Stimulated activated naive CD4-positive, alpha-beta T cell (primary cell): ENCODE measurements around the gene ADM.

Source experiments
- DNase-seq, 6 experiments: peaks; one replicate each; lab custom pipeline; 2025; lab: John Stamatoyannopoulos, UW

Gene ADM

DNA sequence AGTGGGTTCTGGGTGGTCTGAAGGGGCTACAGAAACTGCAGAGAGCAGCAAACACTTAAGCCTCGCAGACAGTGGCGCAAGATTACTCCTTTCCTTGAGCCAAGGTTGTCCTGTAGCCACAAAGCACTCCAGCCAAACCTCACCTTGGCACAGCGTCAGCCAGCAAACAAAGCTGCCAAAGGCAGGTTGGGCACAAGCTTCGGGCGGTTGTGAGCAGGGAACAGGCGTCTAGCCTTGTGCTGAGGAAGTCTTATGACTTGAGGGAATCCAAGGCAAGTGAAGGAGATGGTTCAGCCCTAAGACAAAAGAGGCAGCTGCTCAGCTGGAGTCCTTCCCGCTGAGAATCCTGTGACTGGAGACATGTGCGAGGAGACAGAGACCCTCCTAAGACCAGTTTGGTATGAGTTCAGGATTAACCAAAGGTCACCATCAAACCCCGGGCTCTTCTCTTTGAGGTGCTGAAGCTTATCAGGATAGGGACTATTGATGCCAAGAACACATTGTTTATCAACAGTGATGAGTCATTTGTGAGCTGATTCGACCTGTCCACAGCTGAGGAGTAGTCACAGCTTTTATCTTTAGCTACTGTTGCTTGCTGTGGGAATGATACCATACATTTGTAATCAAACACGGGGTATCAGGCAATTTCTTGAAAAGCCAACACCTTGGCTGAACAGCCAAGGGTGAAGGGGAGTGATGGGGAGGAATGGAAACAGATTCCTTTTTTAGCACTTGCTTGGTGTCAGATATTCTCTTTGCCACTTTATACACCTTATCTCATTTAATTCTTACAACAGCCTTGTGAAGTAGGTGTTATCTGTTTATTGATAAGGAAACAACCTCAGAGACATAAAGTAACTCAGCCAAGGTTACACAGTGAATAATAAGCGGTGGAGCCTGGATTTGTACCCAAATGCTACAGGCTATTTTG lies 4.6 kb downstream of the ADM start:
- DNase-seq, result no peak

DNA sequence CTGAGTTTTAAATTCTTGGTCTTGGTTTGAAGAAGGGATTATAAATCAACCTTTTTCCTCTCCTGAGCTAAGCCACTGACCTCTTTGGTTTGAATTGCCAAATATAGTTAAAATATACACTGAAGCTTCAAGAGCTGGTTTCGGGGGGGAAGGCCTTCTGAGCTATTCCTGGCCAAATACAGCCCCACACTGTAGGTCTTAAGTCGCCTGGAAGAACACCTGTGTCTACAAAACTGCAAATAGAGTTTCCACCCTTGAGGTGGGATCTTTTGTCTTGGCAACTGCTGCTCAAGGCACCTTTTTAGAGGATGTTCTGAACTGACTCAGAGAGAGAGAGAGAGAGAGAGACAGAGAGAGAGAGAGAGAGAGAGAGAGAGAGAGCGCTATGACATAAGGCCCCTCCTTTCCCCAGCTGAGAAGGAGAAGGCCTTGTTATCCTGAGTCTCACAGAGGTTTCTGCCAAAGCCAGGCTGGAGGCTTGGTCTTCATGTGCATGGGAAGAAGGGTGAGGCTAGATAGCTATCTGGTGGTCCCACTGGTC lies 5.5 kb downstream of the ADM start:
- DNase-seq, result no peak

DNA sequence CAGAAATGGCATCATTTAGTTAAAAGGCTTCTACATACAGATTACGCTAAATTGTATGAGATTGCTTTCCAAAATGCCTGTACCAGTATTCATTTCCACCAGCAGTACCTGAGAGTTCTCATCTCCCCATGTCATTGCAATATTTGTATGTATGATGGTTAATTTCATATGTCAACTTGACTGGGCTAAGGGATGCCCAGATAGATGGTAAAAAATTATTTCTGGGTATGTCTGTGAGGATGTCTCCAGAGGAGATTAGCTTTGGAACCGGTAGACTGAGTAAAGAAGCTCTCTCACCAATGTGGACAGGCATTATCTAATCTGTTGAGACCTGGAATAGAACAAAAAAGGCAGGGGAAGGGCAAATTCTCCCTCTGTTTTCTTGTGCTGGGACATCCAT lies 6.9 kb downstream of the ADM start:
- no peak for DNase-seq

DNA sequence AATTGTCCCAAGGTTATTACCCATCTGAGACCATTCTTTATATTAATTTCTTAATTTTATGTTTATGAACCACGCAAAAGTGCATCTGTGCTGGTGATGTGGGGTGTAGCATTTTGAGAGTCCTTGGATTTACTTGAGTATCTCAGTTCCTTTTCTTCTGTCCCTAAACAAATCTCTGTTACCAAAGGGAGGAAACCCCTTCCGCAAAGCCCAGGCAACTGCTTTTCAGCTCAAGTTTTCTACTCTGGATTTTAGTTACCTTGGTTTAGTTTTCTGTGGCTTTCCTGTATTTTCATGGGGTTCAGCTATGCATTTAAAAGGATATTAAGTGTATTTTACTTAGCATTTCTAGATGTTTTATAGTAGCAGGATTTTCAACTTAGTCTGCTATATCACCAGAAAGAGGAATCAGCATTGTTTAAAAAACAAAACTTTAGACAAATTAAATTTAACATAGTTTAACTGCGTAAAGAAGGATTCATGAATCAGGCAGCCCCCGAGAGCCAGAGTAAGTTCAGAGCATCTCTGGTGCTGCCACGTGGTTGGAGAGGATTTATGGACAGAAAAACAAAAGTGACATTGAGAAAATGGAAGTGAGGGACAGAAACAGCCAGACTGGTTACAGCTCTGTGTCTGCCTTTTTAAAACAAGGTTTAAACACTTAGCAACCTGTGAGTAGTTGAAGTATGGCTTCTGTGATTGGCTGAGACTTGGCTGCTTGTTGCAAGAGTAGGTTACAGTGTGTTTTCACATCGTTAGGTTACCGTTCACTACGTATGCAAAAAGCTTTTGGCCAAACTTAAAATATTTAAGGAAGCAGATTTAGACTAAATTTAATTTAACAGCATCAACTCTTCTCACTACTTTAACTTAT lies 9.6 kb downstream of the ADM start:
- DNase-seq, result peak in 3 of 6 experiments; percentile 11 to 29 (median 20)

DNA sequence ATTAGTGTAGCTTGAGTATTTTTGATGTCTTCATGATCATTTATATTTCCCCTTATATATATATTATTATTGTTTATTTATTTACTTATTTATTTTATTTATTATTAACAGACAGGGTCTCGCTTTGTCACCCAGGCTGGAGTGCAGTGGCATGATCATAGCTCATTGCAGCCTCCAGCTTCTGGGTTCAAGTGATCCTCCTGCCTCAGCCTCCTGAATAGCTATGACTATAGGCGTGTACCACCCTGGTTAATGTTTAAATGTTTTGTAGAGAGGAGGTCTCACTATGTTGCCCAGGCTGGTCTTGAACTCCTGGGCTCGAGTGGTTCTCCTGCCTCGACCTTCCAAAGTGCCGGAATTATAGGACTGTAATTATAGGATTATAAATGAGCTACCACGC lies 10.2 kb downstream of the ADM start:
- DNase-seq, result no peak

DNA sequence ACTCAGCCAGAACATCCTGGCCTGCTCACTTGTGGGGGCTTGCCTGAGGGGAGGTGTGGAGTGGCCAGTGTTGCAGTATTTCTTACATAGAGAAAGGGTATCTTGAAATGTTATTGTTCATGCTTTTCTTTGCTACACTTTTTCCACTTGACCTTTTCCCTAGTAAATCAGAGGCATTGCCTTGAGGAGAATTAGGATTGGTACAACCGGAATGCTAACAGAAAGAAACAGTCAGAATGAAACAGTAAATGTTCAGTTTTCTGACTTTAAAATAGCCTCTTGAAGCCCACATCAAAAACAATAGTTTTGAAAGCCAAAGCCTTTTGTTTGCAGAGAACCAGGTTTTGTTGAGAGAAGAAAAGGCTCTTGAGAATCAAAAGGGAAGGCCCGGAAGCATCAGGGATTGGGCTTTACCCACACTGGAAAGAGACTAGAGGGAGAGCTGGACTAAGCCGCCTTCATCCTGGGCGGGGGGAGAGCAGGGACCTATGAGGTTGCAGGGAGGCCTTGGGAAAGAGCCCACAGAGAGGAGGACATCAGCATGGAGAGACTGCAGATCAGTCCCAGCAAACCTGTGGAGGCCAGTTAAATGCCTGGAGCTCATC lies 12.4 kb downstream of the ADM start:
- no peak for DNase-seq

DNA sequence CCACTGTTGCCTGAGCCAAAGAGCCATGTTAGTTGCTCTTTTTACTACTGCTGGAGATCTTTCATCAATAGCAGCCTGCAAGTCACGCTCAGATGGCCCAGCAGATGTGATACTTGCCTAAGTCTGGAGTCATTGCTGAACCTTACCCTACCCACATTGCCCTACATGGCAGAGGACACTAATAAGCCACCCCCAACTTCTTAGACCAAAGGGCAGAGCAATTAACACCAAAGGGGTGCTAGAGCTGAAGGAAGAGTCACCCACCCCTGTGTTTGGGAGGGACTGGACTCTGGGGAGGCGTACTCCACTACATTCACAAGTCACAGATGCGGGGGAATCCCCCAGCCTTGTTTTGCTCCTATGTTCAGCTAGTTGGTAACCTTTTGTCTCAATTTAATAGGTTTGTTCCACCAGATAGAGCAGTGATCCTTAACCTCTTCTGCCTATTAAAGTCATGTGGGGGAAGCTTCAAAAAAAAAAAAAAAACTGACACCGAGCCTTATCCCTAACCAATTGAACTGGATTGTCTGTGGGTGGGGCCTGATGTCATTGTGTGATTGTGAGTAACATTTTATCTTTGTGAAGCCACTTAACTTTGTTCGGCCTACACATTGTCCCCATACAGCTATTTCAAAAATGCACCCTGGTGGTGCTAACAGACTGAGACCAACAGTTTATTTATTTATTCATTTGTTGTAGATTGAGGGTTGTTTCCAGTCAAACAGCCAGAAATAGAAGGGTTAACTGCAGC lies 13.1 kb downstream of the ADM start:
- no peak for DNase-seq

DNA sequence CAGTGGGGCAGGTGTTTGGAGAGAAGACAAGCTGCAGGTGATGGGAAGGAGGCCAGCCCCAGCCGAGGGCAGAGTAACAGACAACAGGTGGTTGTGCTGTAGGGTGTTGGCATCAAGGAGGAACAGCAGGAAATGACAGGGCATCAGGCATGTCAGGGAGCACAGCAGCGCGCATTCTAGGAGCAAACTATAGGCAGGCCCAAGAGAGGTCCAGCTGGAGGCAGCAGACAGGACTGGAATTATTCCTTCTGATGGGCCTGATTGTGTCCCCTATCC lies 13.6 kb downstream of the ADM start:
- no peak for DNase-seq

DNA sequence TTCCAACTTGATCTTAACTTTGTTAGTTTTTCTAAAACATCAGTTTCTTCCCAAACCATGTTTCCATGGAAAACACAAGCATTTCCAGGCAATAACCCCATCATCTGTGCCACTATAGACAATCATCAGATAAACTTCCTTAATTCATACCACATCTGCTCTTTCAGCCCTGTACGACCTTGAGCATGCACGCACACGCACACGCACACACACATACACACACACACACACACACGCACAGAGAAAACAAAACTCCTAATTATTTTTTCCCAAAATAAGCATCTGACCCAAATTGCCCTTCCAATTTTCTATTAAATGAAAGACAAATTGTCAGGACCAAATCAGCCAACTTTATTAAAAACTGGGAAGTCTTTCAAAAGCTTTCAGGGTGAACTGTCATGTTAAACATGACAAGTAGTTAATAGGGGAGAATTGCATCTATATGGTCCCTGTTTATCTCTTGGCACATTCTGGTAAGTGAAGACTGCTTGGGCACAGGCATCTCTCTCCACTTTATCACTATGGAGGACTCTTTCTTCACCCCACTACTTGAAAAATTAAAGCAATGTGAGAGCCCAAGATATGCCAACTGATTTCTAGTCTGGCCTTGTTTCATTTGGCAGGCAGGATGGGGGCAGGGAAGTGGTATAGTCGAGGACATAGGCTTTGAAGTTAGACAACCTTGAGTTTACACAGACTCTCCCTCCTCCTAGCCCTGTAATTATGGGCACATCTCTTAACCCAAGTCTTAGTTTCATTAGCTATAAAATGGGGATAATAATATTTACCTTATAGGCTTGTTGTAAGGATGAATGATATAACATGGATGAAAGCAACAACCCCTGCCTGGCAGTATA lies 15.1 kb downstream of the ADM start:
- DNase-seq, result no peak

DNA sequence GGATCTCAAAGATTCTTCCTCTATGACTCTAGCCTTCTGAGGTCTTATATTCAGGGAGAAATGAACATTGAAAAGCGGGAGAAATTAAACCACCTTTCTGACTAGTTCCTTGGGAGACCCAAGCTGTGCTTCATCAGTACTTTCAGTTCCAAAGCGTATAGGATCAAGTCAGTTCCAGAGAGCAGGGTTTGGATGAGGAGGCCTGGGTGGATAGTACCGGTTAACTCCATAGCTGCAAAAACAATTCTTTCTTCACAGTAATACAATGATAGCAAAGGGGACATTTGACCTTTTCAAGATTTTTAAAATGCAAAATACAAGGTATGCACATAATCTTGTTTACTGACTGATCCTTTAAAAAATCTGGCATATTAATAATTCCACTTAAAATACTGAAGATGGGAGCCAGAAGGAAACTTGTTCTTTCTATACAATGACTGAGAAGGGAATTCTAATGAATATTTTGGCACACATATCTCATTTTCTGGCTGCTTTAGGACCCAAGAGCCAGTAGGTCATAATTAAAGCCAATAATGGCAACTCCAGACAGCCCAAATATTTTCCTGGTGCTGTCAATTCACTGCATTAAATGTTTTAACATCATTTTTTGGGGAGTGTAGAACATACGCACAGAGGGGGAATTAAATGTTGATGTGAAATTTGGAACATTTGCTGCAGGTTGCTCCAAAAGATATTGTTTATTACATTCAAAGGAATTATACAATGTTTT lies 16.0 kb downstream of the ADM start:
- DNase-seq, result no peak

DNA sequence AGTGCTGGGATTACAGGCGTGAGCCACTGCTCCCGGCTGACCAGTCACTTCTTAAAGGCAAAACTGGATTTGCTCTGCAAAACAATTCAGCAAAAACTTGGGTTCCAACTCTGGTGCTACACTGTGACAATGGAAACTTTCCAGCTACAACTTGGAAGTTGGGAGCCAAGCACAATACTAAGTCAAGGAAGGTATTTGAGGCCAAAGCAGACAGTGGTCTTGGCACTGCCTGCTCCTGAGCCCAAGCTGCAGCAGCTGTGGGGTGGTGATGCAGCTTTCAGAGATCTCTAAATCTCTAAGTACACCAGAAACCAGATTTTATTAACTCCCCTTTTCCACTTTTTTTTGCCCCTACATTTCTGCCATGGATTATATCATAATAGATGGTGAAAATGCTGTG lies 17.5 kb downstream of the ADM start:
- DNase-seq, result no peak

DNA sequence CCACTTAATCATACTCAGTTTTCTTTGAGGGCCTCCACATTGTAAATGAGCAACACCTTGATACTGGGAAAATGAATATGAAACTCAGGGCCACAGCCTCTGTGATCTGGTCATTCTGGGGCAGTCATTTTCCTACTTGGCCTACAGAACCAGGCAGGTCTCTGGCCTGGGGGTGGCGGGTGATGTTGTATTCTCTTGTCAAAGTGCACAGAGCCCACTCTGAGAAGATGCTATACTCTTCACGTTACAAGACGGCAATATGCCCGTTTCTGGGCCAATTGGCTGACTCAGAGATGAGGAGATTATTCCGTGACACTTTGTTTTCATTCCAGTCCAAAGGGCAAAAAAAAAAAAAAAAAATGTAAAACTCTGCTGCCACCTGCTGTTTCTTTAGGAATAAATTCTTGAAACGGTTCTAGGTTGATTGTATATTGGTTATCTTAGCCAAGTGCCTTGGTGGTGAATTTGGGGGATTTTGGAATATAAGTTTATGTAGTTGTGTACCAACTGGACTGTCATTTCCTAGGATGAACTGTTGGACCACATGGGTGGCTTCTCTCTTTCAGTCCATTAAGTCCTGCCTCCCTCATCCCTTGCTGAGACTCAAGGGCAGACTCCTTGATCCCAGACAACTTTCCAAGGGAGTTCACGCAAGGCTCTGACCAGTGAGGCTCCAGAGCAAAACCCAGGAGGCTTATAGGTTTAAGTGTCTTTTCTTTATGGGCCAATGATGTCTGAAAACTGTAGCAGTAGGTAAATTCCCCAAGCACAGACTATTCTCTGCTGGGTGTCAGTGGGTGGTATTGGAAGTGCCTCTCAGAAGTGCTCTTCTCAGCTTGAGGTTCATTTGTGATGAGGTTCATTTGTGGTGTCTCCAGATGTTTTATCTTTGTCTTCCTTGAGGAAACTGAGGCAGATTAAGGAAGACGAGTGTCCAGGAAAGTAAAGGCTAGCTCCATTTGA lies 18.2 kb downstream of the ADM start:
- peak in 5 of 6 experiments; percentile 13 to 61 (median 18) for DNase-seq

DNA sequence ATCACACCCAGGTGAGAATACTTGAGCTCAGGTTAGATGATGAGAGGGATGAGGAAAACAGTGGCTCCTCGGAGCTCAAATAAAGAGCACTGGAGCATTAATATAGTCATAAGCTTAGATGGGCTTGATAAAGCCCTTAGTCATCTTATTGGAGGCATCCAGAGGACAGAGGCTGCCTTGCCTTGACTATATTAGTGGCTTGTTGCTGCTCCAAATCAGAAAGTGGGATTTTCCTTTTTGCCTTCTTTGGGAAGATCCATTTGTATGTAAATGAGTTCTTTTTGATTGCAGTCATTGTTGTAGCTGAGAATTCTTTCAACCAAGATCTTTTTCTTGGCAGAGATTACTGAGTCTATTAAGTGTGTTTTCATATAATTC lies 18.9 kb downstream of the ADM start:
- DNase-seq, result no peak

DNA sequence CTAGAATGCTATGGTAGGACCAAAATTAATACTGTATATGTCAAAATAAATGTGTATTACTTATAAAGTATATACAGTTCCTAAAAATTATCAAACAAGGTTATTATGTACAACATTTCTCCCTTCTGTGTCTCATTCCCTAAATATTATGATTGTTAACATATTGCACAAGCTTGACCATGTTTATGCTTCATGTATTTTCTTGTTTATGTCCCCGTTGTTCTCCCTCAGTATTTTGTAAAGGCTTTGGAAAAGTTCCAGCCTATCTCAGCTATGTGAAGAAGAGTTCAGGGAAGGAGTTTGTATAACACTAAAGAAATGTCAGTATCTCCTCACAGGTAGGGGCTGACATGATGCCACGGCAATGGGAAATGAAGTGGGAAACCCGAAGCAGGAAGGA lies 19.6 kb downstream of the ADM start:
- DNase-seq, result no peak

DNA sequence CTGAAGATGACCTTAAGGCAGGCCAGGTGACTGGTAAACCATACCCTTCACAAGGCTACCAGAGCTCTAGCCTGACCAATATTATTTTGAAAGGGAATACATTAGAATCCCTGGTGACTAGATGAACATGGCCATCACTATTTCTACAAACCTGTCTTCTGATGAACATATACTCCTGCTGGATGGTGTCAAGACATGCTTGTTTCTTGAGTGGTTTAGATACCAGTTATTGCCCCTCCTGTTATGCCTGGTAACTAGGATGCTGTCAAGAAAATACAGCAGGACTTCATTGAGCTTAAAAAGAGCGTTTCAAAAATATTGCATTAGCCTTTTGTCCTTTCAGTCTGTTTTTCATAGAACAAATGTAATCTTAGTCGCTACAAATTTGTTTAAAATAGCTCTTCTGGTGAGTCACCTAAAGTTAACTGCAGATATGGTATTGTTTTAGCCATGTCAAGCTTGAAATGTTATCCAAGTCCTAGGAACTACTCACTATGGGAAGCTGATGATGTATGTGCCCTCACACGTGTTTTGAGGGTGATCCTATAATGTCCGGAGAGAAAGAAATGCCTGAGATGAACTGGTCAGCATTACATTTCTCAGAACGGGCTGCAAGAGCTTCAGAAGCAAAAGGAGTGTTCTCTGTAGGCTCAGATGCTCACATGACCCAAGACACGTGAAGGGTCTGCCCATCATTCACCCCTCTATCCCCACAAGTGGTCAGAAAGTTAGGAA lies 20.6 kb downstream of the ADM start:
- no peak for DNase-seq

DNA sequence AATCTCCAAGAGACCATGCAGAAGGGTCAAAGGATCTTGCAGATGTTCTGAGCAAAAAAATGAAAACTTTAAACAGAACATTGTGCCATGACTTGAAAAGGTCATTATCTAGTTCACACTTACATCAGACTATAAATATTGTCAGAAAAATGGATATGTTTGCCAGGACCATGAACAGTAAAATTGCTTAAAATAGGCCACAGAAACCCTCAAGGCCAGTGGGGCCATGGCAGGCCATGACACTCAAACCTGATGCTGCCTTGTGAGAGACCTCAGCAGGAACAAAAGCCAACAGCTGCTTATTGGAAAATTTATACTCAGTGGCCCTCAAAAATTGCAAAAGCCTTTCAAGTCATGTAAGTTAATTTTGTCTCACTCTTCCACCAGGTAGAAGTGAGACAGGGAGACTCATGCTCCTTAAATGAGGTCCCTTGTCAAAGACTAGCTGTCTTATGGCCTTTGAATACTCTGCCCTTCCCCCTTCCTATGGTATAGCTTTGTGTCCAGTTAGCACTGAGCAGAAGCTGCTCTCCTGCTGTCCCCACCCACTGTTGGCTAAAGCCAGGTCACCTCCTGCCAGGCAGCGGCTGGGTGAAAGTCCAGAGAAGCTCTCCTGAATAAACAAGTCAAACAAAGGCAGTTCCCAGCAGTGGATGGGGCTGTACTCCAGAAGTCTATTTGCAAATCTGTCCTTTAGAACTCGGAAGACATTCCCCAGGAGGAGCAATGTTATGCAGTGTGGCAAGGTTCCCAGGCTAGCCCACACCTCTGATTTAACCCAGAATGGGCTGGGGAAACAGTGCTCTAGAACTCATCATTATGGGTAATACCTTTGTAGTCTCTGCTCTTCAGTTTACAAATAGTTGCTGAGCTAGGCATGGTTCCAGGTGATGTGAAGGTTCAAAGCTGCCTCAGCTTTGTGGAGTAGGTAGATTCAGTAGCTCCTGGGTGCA lies 21.4 kb downstream of the ADM start:
- no peak for DNase-seq

DNA sequence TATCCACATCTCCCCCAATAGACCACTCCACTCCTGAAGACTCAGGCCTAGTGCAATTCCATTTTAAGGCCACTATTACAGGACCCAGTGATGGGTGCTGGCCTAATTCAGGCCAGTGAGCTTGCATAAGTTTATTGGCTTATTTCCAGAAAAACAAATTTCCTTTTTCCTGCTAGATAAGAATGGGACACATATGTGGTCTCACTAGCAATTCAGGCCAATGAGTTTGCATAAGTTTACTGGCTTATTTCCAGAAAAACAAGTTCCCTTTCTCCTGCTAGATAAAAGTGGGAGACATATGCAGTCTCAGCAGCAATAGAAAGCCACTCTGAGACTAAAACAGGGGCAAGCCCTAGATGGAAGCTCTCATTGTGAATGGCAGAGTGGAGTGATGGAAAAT lies 22.4 kb downstream of the ADM start:
- no peak for DNase-seq
